IMR-90 (cell line): ENCODE measurements around the gene PGLYRP3. TPM values are rescaled to one million over a fixed set of nuclear protein-coding genes. Genes with fewer than 3 reads are reported as not detected.

Source experiments
- ATAC-seq: fragments of 200-7000 bp; cut with Tn5 transposase; 2 replicates; pipeline ENCODE4 v1.9.1; 2020; ENCODE audit warnings: low read depth, mild to moderate bottlenecking, moderate library complexity
- BruUV-seq: library from RNA; stranded (reverse); fragments of 400-500 nt; replicated peaks from 2 replicates; lab custom pipeline; 2021; lab: Mats Ljungman, UMichigan
- CTCF ChIA-PET: fragments of 300-600 bp; formaldehyde crosslinking; extraction: SDS; loops from one replicate; lab custom pipeline; 2021; ENCODE audit warnings: antibody characterized with exemption; lab: Yijun Ruan, JAX
- POLR2A ChIA-PET: fragments of 300-600 bp; sonication (Branson Sonifier 250); formaldehyde crosslinking; loops from one replicate; lab custom pipeline; 2022; ENCODE audit warnings: antibody characterized with exemption; ENCODE audit not compliant: unreplicated experiment; lab: Charles Lee
- DNase-seq: peaks from one replicate; pipeline ENCODE4 v3.0.0; 2013
- H2AFZ ChIP-seq: replicated peaks from 2 replicates; pipeline ENCODE3; 2013; ENCODE audit warnings: low read length, mild to moderate bottlenecking; ENCODE audit not compliant: poor library complexity
- H2AK5ac ChIP-seq: 2 replicates; pipeline ENCODE4 v1.6.1; 2013; ENCODE audit warnings: low read depth, low read length, inconsistent platforms
- H2AK9ac ChIP-seq: replicated peaks from 2 replicates; pipeline ENCODE3; 2013; ENCODE audit warnings: mild to moderate bottlenecking, low read depth, low read length, moderate library complexity; ENCODE audit not compliant: poor library complexity
- H2BK120ac ChIP-seq: 2 replicates; pipeline ENCODE4 v1.6.1; 2013; ENCODE audit warnings: low read depth, low read length, inconsistent platforms
- H2BK15ac ChIP-seq: 3 replicates; pipeline ENCODE4 v1.6.1; 2013; ENCODE audit warnings: low read depth, low read length, inconsistent platforms
- H2BK20ac ChIP-seq: 2 replicates; pipeline ENCODE4 v1.6.1; 2013; ENCODE audit warnings: low read depth, mild to moderate bottlenecking, inconsistent platforms, low read length, moderate library complexity
- H2BK5ac ChIP-seq: 2 replicates; pipeline ENCODE4 v1.6.1; 2013; ENCODE audit warnings: mild to moderate bottlenecking, low read depth, low read length, inconsistent platforms; ENCODE audit not compliant: poor library complexity, severe bottlenecking
- H3K14ac ChIP-seq: replicated peaks from 2 replicates; pipeline ENCODE4 v1.6.1; 2013; ENCODE audit warnings: low read depth, low read length, inconsistent platforms
- H3K18ac ChIP-seq: 2 replicates; pipeline ENCODE4 v1.6.1; 2013; ENCODE audit warnings: low read depth, low read length, control low read depth
- H3K23ac ChIP-seq: 2 replicates; pipeline ENCODE4 v1.6.1; 2013; ENCODE audit warnings: low read depth, low read length, inconsistent platforms
- H3K27ac ChIP-seq: 2 replicates; pipeline ENCODE4 v1.5.1; 2013; ENCODE audit warnings: mild to moderate bottlenecking, control low read depth, low read length; ENCODE audit not compliant: insufficient read depth
- H3K27me3 ChIP-seq: 2 replicates; pipeline ENCODE4 v1.6.1; 2013; ENCODE audit warnings: low read length; ENCODE audit not compliant: control insufficient read depth, insufficient read depth
- H3K36me3 ChIP-seq: 2 replicates; pipeline ENCODE4 v1.6.1; 2013; ENCODE audit warnings: low read length, mixed read lengths; ENCODE audit not compliant: control insufficient read depth, insufficient read depth
- H3K4ac ChIP-seq: 2 replicates; pipeline ENCODE4 v1.6.1; 2013; ENCODE audit warnings: low read depth, low read length, inconsistent platforms
- H3K4me1 ChIP-seq: 2 replicates; pipeline ENCODE4 v1.6.1; 2013; ENCODE audit warnings: low read length, mixed read lengths; ENCODE audit not compliant: control insufficient read depth, insufficient read depth
- H3K4me2 ChIP-seq: 2 replicates; pipeline ENCODE4 v1.6.1; 2013; ENCODE audit warnings: low read depth, mild to moderate bottlenecking, control low read depth, low read length, moderate library complexity
- H3K4me3 ChIP-seq: 2 replicates; pipeline ENCODE4 v1.5.1; 2013; ENCODE audit warnings: low read depth, mild to moderate bottlenecking, control low read depth, low read length, moderate library complexity; ENCODE audit not compliant: insufficient read depth
- H3K56ac ChIP-seq: 2 replicates; pipeline ENCODE4 v1.6.1; 2013; ENCODE audit warnings: low read length, inconsistent platforms; ENCODE audit not compliant: insufficient read depth; ENCODE audit errors: extremely low read depth
- H3K79me1 ChIP-seq, 2 experiments: 2 replicates each; pipeline ENCODE4 v1.6.1; 2013; ENCODE audit warnings: low read length in 2 of 2, inconsistent platforms in 1 of 2, low read depth in 1 of 2
- H3K9ac ChIP-seq: 2 replicates; pipeline ENCODE4 v1.6.1; 2013; ENCODE audit warnings: low read depth, low read length, control low read depth
- H3K9me1 ChIP-seq: 2 replicates; pipeline ENCODE4 v1.6.1; 2013; ENCODE audit warnings: low read length, inconsistent platforms; ENCODE audit not compliant: insufficient read depth
- H3K9me3 ChIP-seq: 2 replicates; pipeline ENCODE4 v1.6.1; 2013; ENCODE audit warnings: low read length; ENCODE audit not compliant: control insufficient read depth, insufficient read depth
- H4K20me1 ChIP-seq: 2 replicates; pipeline ENCODE4 v1.6.1; 2013; ENCODE audit warnings: low read length, inconsistent platforms; ENCODE audit not compliant: insufficient read depth
- H4K5ac ChIP-seq: 2 replicates; pipeline ENCODE4 v1.6.1; 2013; ENCODE audit warnings: mild to moderate bottlenecking, low read depth, low read length, control low read depth
- H4K8ac ChIP-seq, 2 experiments: 2 replicates each; pipeline ENCODE4 v1.6.1; 2013; ENCODE audit warnings: low read depth in 2 of 2, low read length in 2 of 2, control low read depth in 1 of 2, inconsistent platforms in 1 of 2
- H4K91ac ChIP-seq: 2 replicates; pipeline ENCODE4 v1.6.1; 2013; ENCODE audit warnings: low read depth, low read length, inconsistent platforms; ENCODE audit not compliant: insufficient read depth
- BHLHE40 ChIP-seq: fragments of 150-350 bp; IDR thresholded peaks from 2 replicates; pipeline ENCODE4 v1.6.1; 2016; ENCODE audit warnings: mild to moderate bottlenecking, low read depth, low read length
- CEBPB ChIP-seq: IDR thresholded peaks from 2 replicates; pipeline ENCODE4 v1.6.1; 2012; ENCODE audit warnings: low read depth, low read length, improper control_type of control experiment
- CHD1 ChIP-seq: IDR thresholded peaks from 2 replicates; pipeline ENCODE4 v1.6.1; 2012; ENCODE audit warnings: low read depth, low read length, improper control_type of control experiment
- CTCF ChIP-seq: conservative IDR thresholded peaks from 2 replicates; pipeline ENCODE4 v1.5.1; 2012; ENCODE audit warnings: mild to moderate bottlenecking, low read depth, low read length, improper control_type of control experiment
- ELK1 ChIP-seq: fragments of 150-350 bp; IDR thresholded peaks from 2 replicates; pipeline ENCODE4 v1.6.1; 2016; ENCODE audit warnings: low read depth, mild to moderate bottlenecking, low read length, moderate library complexity, borderline replicate concordance
- MAFK ChIP-seq: IDR thresholded peaks from 2 replicates; pipeline ENCODE4 v1.6.1; 2012; ENCODE audit warnings: low read depth, low read length, improper control_type of control experiment
- MAZ ChIP-seq: IDR thresholded peaks from 2 replicates; pipeline ENCODE4 v1.6.1; 2012; ENCODE audit warnings: low read depth, mild to moderate bottlenecking, low read length, improper control_type of control experiment, moderate library complexity, borderline replicate concordance
- NFE2L2 ChIP-seq: fragments of 150-350 bp; IDR thresholded peaks from 2 replicates; pipeline ENCODE4 v1.6.1; 2016; ENCODE audit warnings: low read depth, mild to moderate bottlenecking, low read length
- POLR2A ChIP-seq: IDR thresholded peaks from 2 replicates; pipeline ENCODE4 v1.6.1; 2012; ENCODE audit warnings: mild to moderate bottlenecking, low read depth, low read length
- RAD21 ChIP-seq: IDR thresholded peaks from 2 replicates; pipeline ENCODE4 v1.6.1; 2012; ENCODE audit warnings: low read length, improper control_type of control experiment
- USF2 ChIP-seq: fragments of 150-350 bp; IDR thresholded peaks from 2 replicates; pipeline ENCODE4 v1.6.1; 2017; ENCODE audit warnings: mild to moderate bottlenecking, antibody characterized with exemption, low read length, low read depth
- WGBS, 2 experiments: methylation state at CpG; one replicate each; pipeline versions ENCODE4 v1.1.5 to v1.1.7; 2013; ENCODE audit warnings: missing lambda C conversion rate in 2 of 2; ENCODE audit not compliant: insufficient read length in 1 of 2; ENCODE audit errors: extremely low coverage in 2 of 2; 5-methylcytosine and 5-hydroxymethylcytosine counted together
- dilution Hi-C: fragments of 300-500 bp; cut with HindIII; formaldehyde crosslinking; loops from one replicate; pipeline ENCODE4 v1.14.3; 2018; ENCODE audit warnings: low sequenced_read_pairs; ENCODE audit not compliant: unreplicated experiment
- in situ Hi-C: fragments of 300-500 bp; cut with MboI; formaldehyde crosslinking; loops from 3 replicates; pipeline ENCODE4 v1.14.3; 2019; ENCODE audit warnings: low sequenced_read_pairs, inconsistent platforms, mixed read lengths
- intact Hi-C: fragments of 100-400 bp; cut with micrococcal nuclease; formaldehyde crosslinking; loops from 2 replicates; pipeline ENCODE4 v1.10.0; 2022
- polyA plus RNA-seq, 3 experiments: library from polyadenylated mRNA; depleted of rRNA; stranded (reverse); fragments of >200 nt; gene quantifications; 2 replicates each; pipeline ENCODE4 v1.2.3, GENCODE V29; 2012; ENCODE audit warnings: low replicate concordance in 1 of 3
- total RNA-seq: library from RNA; depleted of rRNA; stranded (reverse); fragments of >200 nt; gene quantifications from 2 replicates; pipeline ENCODE4 v1.2.3, GENCODE V29; 2012

Gene PGLYRP3
- total and polyA plus RNA-seq, 2 of the 4 experiments (the other 2 are of a cell fraction): not detected

- no peak for TF ChIP-seq BHLHE40
Measured at GRCh38 chr1:153343811-153344717, 31.3 kb upstream of the PGLYRP3 start (continued).

GRCh38 chr1:153343040-153343681 is 30.4 kb upstream of the PGLYRP3 start:
- Histone ChIP-seq H3K9ac (no peak overlapping the region), H4K91ac (no peak overlapping the region), H3K36me3 (no peaks in the 10 kb centered on the region), H3K27ac (no peak overlapping the region), H3K4ac (no peak overlapping the region), H3K23ac (no peak overlapping the region), H3K14ac (no peak overlapping the region), H4K5ac (no peak overlapping the region), H3K18ac (no peak overlapping the region), H2BK20ac (no peak overlapping the region), H3K79me1 (no peaks in the 10 kb centered on the region), H4K8ac (no peak overlapping the region), H2AK5ac (no peak overlapping the region), H2BK15ac (no peak overlapping the region), H2AFZ (no peak overlapping the region), H3K9me3 (no peaks in the 10 kb centered on the region), H3K4me2 (no peak overlapping the region), H2AK9ac (no peak overlapping the region), H2BK5ac (no peak overlapping the region), H2BK120ac (no peak overlapping the region), H3K4me3 (no peak overlapping the region), H3K27me3 (peaks cover 4% of the 10 kb centered on the region), H3K9me1 (no peaks in the 10 kb centered on the region), H3K56ac (no peak overlapping the region), H4K20me1 (no peaks in the 10 kb centered on the region), H3K4me1 (no peaks in the 10 kb centered on the region)
- WGBS, 2 experiments: 5% methylated on average over 3 of the region's 5 CpGs; no CpG with 5 or more reads in 1 of the 2 experiments
- POLR2A ChIA-PET: no interaction called here
- no peak for DNase-seq
- no peak for ATAC-seq
- CTCF ChIA-PET: interaction anchor here (1.3 kb wide), 1 partner anchor 10 kb away, joined by 4 read pairs; no protein-coding TSS in a partner anchor
- BruUV-seq: no TSS peak
- intact Hi-C loops: no loop called here
- dilution Hi-C loops: no loop called here
- in situ Hi-C loops: no loop called here
- TF ChIP-seq CTCF (no peak), NFE2L2 (no peak), USF2 (no peak), ELK1 (no peak), RAD21 (no peak), CHD1 (no peak), MAZ (no peak), CEBPB (no peak), MAFK (no peak), POLR2A (no peak)
